GM12892 (cell line): ENCODE data around the gene SDSL.

ENCODE experiments used
- POLR2A ChIP-seq: IDR thresholded peaks from 2 replicates; pipeline ENCODE4 v1.6.1; 2011; ENCODE audit warnings: low read depth, low read length, control low read depth
- TAF1 ChIP-seq: IDR thresholded peaks from 2 replicates; pipeline ENCODE4 v1.6.1; 2011; ENCODE audit warnings: low read depth, mild to moderate bottlenecking, control low read depth, low read length, borderline replicate concordance

- TF ChIP-seq TAF1 (no peak), POLR2A (no peak)
These were observed 23.5 kb downstream of the SDSL start for GRCh38 chr12:113445544-113446171.
